ENCODE measurements around the gene DSTYK. TPM values are rescaled to one million over a fixed set of nuclear protein-coding genes. Genes with fewer than 3 reads are reported as not detected.

DSTYK gene
- total RNA-seq, 2 experiments from 2014 or later, result 10.0 to 10.7 TPM

- H3K4me3 Mint-ChIP-seq, result peak overlapping the region; percentile 77
Measured at GRCh38 chr1:205226868-205227583, 15.5 kb upstream of the DSTYK start.

GRCh38 chr1:205225901-205226765, 14.6 kb upstream of the DSTYK start:
- ATAC-seq, result no peak
- CTCF ChIA-PET, result interaction anchor here (1.5 to 17.4 kb wide), 3 partner anchors 16 to 47 kb away, joined by 5 to 411 read pairs (median 101); no protein-coding TSS in a partner anchor
- H3K36me3 Mint-ChIP-seq (ENCODE audit: low read depth), result no peaks in the 10 kb centered on the region

More at GRCh38 chr1:205226868-205227583, 15.5 kb upstream of the DSTYK start:
- ChIA-PET POLR2A (interaction anchor here (1.0 to 4.2 kb wide), 8 partner anchors 8 to 81 kb away, joined by 3 to 21 read pairs (median 6); no protein-coding TSS in a partner anchor), CTCF (interaction anchor here (1.0 to 17.4 kb wide), 8 partner anchors 8 to 165 kb away, joined by 3 to 411 read pairs (median 6); no protein-coding TSS in a partner anchor)
- ATAC-seq, result no peak
- TF ChIP-seq CTCF (IDR thresholded peaks at IDR 0.05), result no peak
- H3K36me3 Mint-ChIP-seq (ENCODE audit: low read depth), result no peaks in the 10 kb centered on the region
- no peak overlapping the region for H3K27ac Mint-ChIP-seq
- H3K4me1 Mint-ChIP-seq (ENCODE audit: low read depth), result peaks cover 36% of the 10 kb centered on the region
- H3K27me3 Mint-ChIP-seq, result peaks cover 19% of the 10 kb centered on the region
- no peaks in the 10 kb centered on the region for H3K9me3 Mint-ChIP-seq
- DNase-seq, result peak; percentile 26
- intact Hi-C loops (cut with micrococcal nuclease), result no loop called here

GRCh38 chr1:205224736-205225135, 13.2 kb upstream of the DSTYK start:
- ChIA-PET POLR2A (interaction anchor here (1.0 to 1.2 kb wide), 2 partner anchors 8 to 13 kb away, joined by 3 to 4 read pairs; partner anchors contain the start of gene DSTYK), CTCF (interaction anchor here (0.8 to 17.4 kb wide), 4 partner anchors 9 to 49 kb away, joined by 3 to 411 read pairs (median 4); no protein-coding TSS in a partner anchor)
- ATAC-seq (no peak), DNase-seq (no peak)
- H3K4me3 Mint-ChIP-seq, result no peak overlapping the region
- TF ChIP-seq CTCF (IDR thresholded peaks at IDR 0.05), result no peak
- H3K9me3 Mint-ChIP-seq, result no peaks in the 10 kb centered on the region
- no peak overlapping the region for H3K27ac Mint-ChIP-seq
- H3K36me3 Mint-ChIP-seq (ENCODE audit: low read depth), result no peaks in the 10 kb centered on the region
- intact Hi-C loops (cut with micrococcal nuclease), result no loop called here
- peaks cover 19% of the 10 kb centered on the region for H3K27me3 Mint-ChIP-seq
- peaks cover 17% of the 10 kb centered on the region for H3K4me1 Mint-ChIP-seq (ENCODE audit: low read depth)

More at GRCh38 chr1:205225901-205226765, 14.6 kb upstream of the DSTYK start:
- intact Hi-C loops (cut with micrococcal nuclease), result no loop called here
- no peak for TF ChIP-seq CTCF (IDR thresholded peaks at IDR 0.05)
- Mint-ChIP-seq H3K27ac (no peak overlapping the region), H3K9me3 (no peaks in the 10 kb centered on the region), H3K4me1 (ENCODE audit: low read depth) (peaks cover 29% of the 10 kb centered on the region), H3K27me3 (peaks cover 19% of the 10 kb centered on the region), H3K4me3 (no peak overlapping the region)
- POLR2A ChIA-PET, result interaction anchor here (0.5 to 4.2 kb wide), 2 partner anchors 30 to 103 kb away, joined by 3 to 21 read pairs; no protein-coding TSS in a partner anchor
- peak; percentile 35 for DNase-seq

- DNase-seq (no peak), ATAC-seq (no peak)
- POLR2A ChIA-PET, result interaction anchor here (0.5 to 1.3 kb wide), 5 partner anchors 9 to 325 kb away, joined by 3 to 7 read pairs (median 3); partner anchors contain the start of gene DSTYK
- Mint-ChIP-seq H3K27ac (no peak overlapping the region), H3K4me1 (ENCODE audit: low read depth) (peaks cover under 1% of the 10 kb centered on the region), H3K36me3 (ENCODE audit: low read depth) (no peaks in the 10 kb centered on the region), H3K9me3 (no peaks in the 10 kb centered on the region), H3K27me3 (peaks cover 8% of the 10 kb centered on the region), H3K4me3 (no peak overlapping the region)
- CTCF ChIA-PET, result interaction anchor here (0.9 to 1.5 kb wide), 3 partner anchors 9 to 35 kb away, joined by 3 to 5 read pairs (median 4); no protein-coding TSS in a partner anchor
- intact Hi-C loops (cut with micrococcal nuclease), result no loop called here
- TF ChIP-seq CTCF (IDR thresholded peaks at IDR 0.05), result no peak
Measured at GRCh38 chr1:205220421-205220820, 8.9 kb upstream of the DSTYK start.

All from activated CD8-positive, alpha-beta T cell treated with anti-CD3 and anti-CD28 coated beads for 36 hours (primary cell).